Fibroblast of upper back skin (primary cell): Measurements from ENCODE around the gene ADAMTS20.

Experiments used
- DNase-seq: peaks from one replicate; pipeline ENCODE4 v3.0.0-alpha.2; 2013

The ADAMTS20 gene

GRCh38 chr12:43312991-43313505, 239.0 kb downstream of the ADAMTS20 start:
- no peak for DNase-seq

- DNase-seq: no peak
These were observed 241.4 kb downstream of the ADAMTS20 start for GRCh38 chr12:43310596-43310995.

GRCh38 chr12:43309959-43310358, 242.0 kb downstream of the ADAMTS20 start:
- peak; percentile 86 for DNase-seq

- no peak for DNase-seq
These were observed 243.2 kb downstream of the ADAMTS20 start for GRCh38 chr12:43308776-43309175.

- no peak for DNase-seq
These were observed 244.9 kb downstream of the ADAMTS20 start for GRCh38 chr12:43307126-43307525.

- peak; percentile 95 for DNase-seq
These were observed 245.9 kb downstream of the ADAMTS20 start for GRCh38 chr12:43306066-43306465.

- DNase-seq: no peak
These were observed 246.9 kb downstream of the ADAMTS20 start for GRCh38 chr12:43305065-43305464.
